ENCODE results near the gene SLC66A2.

Gene SLC66A2

DNA sequence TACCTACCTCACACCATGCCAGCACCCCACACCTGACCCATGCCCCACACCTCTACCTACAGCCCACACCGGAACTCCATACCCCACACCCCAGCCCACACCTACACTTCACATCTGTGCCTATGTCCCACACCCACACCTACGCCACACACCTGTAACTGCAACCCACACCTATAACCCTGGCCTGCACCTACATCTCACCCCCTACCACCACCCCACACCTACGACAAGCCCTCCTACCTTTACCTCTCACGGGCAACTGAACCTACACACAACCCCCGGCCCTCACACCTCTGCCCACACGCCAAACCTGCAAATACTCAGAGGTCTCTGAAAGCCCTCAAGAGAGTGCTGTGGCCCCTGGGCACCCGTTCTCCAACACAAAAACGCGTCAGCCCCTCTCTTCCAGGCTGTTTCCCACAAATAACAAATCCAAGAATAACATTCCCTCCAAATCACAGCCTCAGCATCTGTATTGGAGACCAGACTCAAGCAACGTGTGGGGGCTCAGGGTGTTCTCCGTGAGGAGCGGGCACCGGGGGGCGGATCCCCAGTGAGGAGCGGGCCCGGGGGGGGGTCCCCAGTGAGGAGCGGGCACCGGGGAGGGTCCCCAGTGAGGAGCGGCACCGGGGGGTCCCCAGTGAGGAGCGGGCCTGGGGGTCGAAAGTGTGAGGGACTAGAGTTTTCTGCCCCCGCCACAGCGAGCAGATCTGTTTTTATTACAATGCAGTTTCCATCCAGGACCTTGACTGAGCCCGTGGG lies 33.4 kb downstream of the SLC66A2 start:
- no peak for DNase-seq (ENCODE audit: low read depth)

DNA sequence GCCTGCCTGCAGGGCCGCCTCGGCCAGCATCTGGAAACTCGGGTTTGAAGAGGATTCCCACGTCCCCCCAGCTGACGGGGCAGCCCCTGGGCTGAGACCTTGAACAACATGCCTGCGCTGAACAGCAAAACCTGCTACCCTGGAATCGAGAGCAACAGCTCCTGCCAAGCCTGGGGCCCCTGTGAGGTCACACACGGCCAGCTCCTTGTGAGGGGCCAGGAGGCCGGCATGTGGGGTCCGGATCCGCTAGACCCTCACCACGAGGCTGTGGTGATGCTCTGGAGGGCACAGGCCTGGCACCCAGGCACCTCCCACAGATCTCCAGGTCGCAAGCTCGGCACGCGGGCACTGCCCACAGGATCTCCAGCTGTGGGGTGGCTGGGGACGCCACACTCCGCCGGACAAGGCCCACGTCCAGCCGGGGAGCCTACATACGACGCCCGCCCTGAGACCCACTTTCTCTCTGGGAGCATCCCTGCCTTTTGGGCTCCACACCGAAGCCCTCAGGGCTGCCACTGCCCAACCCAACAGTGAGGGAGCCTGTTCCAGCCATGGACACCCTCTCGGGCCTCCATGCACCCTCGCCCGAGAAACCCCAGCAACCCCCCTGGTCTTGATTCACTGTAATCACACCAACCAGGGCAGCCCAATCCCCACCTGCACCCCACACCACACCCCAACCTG lies 34.1 kb downstream of the SLC66A2 start:
- no peak for DNase-seq (ENCODE audit: low read depth)

DNA sequence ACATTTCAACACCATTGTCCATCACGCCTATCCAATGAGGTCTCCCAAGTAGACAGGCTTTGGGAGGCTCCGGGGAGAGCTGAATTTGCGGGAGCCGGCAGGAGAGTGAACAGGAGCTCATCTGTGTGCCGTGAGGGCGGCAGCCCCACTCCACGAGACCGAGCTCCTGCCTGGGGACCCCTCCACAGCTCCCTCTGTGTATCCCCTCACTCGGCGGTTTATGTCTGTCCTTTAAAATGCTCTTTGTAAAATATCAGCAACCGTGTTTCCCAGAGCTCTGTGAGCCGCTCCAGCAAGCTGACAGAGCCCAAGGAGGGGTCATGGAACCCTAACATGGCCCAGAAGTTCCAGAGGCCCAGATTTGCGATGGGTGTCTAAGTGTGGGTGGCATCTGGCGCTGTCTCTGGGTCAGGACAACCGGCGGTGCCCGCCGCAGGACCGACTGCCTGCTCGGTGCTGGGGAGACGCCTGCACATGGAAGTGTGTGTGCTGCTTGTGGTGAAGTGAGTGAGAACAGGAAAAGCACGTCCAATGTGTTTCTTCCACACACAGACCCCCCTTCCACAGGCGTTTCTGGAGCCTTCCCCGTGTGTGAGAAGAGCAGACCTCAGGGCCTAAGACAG lies 34.8 kb downstream of the SLC66A2 start:
- no peak for DNase-seq (ENCODE audit: low read depth)

DNA sequence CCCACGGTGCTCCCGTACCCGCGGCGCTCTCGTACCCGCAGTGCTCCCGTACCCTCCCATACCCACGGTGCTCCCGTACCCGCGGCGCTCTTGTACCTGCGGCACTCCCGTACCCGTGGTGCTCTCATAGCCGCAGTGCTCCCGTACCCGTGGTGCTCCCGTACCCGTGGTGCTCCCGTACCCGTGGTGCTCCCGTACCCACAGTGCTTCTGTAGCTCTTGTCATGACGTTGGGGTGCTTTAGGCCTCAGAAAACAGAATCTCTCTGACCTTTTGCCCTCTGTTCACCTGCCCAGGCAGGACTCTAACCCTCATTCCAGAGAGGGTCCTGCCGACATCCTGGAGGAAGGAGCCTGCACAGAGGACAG lies 35.3 kb downstream of the SLC66A2 start:
- DNase-seq (ENCODE audit: low read depth) = no peak

DNA sequence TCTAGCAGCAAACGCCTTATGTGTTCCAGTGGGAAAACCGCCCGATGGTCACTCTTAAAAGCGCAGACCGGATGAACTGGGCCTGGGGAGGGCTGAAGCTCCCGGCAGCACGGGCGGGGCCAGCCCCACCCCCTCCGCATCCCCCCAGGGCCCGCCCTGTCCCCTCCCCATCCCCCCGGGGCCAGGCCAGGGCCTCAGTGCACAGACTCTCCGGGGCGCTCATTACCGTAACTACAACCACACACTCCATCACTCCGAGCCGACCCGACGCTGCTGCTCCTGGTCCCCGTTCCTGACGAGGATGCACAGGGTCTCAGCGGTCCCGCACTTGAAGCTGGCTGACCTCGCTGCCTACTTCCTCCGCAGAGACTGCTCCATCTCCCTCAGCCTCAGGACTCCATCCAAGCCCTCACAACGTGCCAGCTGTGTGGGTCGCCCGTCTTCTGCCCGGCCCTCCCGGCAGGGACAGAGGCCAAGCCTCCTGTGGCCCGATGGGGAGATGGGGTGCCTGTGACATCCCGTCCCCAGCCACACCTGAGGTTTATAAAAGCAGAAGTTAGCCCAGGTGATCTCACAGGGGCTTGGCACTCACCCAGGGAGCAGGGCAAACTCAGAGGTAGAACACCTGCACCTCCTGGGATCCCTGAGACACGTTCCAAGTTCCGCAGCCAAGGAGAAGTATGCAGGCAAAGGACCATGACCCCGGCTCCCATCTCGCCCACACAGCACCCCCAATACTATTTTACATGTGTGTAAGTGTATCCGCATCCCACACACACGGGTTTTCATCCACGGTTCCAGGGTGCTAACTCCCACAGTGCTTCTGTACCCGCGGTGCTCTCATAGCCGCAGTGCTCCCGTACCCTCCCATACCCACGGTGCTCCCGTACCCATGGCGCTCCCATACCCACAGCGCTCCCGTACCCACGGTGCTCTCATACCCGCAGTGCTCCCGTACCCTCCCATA lies 36.0 kb downstream of the SLC66A2 start:
- no peak for DNase-seq (ENCODE audit: low read depth)

DNA sequence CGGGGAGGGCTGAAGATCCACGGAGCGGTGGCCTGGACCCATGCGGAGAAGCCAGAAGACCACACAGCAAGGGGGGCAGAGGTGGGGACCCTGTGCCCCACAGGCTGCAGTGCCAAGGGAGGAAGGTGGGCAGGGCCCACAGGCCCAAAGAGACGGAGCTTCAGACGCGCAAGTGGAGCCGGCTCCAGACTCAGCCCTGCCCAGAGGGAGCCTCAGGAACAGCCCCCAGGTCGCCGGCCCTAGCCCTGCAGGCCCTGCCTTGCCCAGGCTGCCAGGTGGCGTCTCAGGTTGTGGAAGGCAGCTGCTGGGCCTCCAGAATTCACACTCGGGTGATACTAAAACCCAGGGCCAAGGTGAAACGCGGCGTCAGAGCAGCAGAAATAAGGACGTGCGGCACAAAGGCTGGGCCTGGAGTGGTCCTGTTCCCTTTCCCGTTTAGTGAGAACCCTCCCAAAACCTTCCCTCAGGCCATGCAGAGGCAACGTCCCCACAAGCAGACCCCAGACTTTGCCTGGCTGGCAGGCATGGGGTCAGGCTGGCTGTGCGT lies 36.8 kb downstream of the SLC66A2 start:
- DNase-seq (ENCODE audit: low read depth) = no peak

DNA sequence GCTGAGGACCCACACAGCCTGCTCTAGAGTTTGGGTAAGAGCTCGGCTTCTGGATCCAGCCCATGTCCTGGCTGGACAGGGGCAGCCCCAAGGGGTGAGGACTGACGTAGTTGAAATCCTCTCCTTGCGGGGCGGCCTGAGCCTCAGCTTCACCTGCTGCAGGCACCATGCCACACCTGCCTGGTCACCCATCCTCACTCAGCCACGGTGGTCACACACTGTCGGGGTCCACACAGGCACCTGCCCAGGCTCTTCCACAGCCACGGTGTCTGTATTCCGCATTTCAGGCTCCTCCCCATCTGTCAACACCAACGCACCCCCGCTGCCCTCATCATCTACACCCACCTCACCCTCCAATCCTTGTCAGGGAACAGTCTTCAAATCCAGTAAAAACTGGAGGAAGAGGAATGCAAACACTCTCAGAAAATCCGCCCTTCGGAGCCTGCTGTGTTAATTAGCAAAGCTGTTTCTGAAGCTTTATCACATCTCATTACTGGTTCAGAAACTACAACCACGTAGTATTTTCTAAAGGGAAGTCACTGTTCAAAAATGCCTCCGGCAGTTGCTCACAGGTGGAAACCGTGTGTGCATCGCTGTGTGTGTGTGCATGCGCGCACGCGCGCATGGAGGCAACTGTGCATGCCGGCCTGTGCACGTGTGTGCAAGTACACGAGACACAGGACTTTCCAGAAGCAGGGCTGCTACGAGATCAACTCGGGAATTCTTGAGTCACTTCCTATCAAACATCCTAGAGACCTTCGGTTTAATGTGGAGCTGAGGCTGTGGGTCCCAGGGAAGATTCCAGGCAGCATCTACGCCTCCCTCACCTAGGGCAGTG lies 38.2 kb downstream of the SLC66A2 start:
- no peak for DNase-seq (ENCODE audit: low read depth)

DNA sequence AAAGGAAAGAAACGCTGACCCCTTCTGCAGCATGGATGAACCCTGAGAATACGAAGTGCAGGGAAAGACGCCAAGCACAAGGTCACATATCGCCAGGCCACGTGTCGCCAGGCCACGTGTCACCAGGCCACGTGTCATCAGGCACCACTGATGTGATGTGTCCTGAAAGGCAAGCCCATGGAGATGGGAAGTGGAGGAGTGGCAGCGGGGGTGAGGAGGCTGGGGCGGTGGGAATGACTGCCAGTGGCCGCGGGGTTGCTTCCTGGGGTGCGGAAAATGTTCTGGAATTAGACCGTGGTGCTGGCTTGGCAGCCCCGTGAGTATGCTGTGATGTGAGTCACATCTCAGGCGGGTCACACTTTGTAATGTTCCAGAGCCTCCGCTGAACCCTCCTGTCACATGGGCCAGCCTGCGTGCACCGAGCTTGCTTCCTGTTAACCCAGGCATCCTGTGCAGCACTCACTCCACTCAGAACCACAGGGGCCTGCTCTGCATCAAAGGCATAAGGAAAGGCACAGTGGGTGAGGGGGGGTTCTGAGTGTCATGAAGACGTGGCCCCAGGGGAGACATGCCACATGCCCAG lies 39.0 kb downstream of the SLC66A2 start:
- peak; percentile 8 for DNase-seq (ENCODE audit: low read depth)

DNA sequence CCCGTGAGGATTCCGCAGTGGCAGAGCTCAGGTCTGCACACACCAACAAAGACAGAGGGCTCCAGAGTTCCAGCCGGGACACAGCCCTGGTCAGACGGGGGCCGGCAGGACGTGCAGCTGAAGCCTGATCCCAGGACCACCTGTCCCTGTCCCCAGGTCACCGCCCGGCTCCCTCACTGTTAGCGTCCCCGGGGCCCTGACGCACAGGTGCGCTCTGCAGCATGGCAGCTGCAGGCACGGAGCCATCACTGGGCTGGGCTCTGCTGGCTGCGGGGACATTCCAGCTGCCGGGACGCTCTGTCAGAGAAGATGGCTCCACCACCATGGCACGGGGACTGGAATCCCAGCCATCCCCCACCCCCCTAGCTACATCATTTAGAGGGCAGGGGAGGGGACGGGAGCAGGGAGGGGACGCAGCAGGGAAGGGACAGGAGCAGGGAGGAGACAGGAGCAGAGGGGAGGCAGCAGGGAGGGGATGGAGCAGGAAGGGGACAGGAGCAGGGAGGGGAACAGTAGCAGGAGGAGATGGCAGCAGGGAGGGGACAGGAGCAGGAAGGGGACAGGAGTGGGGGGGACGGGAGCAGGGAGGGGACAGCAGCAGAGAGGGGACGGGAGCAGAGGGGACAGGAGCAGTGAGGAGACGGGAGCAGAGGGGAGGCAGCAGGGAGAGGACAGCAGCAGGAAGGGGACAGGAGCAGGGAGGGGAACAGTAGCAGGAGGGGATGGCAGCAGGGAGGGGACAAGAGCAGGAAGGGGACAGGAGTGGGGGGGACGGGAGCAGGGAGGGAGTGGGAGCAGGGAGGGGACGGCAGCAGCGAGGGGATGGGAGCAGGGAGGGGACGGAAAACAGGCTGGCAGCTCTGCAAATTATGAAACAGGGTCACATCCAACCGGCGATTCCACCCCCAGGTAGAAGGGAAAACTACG lies 39.8 kb downstream of the SLC66A2 start:
- no peak for DNase-seq (ENCODE audit: low read depth)

DNA sequence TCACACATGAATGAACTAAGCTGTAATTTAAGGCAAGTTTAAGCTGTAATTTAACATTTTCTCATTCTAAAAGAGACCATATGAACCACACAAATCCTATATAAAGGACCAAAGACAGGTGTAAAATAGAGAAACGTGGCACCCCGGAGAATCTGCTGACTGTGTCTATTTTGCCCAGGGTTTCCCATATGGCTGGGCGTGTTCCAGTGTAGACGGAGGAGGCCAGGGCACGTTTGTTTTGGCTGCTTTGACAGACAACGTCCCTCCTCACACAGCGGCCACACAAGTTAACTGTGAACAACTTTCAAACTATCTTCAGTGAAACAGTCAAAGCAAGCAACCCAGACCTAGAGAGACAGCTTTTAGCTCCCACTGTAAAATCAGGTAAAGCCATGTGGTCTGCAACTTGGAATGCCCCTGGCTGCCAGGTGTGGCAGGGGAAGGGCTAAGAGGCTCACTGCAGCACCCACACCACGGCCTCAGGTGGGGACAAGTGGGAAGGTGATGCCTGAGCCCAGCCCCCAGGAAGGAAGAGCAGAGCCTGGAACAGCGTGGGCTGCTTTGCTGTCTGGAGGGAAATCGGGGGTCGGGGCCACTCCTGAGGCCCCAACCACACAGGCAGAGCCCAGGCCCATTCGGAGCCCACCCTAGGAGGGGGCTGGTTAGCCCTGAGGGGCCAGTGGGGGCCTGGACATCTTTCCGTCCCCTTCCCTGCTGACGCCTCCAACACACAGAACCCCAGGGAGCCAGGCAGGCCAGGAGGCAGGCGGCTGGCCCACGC lies 40.7 kb downstream of the SLC66A2 start:
- DNase-seq (ENCODE audit: low read depth) = no peak

DNA sequence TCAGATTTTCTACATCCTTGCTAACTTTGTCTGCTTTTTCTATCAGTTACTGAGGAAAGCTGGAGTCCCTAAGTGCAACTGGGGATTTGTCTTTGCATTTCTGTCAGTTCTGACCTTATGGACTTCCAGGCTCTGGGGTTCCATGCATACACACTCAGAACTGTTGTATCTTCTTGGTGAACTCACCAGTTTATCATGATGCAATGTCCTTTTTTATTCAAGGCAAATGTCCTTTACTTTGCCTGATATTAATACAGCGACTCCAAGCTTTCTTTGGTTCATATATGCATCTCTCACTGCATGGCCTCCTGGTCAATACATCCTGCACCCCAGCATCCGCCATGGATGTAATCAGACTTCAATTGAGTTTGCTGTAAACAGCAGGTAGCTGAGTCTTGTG lies 44.7 kb downstream of the SLC66A2 start:
- DNase-seq (ENCODE audit: low read depth) = no peak

DNA sequence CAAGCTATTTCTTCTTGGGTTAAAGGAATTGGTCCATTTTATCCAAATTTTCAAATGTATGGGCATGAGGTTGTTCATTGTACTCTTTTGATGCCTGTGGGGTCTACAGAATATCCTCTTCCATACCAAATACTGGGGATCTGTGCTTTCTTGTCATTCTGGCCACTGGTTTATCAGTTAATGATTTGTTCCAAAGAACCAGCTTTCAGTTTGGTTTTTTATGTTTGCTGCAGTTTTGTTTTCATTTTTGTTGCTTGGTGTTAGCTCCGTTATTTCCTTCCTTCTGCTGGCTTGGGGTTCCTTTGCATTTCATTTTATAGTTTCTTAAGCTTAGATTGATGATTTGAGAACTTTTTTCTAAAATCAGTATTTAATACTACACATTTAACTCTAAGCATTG lies 45.5 kb downstream of the SLC66A2 start:
- DNase-seq (ENCODE audit: low read depth) = no peak

DNA sequence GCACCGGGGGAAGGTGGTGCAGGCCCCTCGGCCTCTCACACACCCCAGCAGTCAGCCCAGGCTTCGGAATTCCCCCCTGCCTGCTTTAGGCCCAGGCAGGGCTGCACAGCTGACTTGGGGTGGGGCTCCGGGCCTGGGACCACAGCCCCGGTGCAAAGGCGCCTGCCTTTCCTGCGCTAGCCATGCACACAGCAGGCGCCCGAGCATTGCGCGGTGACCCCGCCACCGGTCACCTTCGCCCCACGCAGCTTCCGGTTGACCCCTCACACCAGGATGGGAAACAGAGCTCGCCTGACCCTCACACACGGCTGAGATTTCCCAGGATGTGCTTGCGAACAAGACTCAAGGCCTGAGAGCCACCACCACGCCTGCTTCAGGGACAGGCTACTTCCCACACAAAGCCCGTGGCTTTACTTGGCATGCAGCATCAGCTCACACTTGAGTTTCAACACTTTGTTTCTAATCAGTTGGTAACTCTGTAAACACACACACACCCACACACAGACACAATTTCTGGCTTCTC lies 46.0 kb downstream of the SLC66A2 start:
- DNase-seq (ENCODE audit: low read depth) = no peak

DNA sequence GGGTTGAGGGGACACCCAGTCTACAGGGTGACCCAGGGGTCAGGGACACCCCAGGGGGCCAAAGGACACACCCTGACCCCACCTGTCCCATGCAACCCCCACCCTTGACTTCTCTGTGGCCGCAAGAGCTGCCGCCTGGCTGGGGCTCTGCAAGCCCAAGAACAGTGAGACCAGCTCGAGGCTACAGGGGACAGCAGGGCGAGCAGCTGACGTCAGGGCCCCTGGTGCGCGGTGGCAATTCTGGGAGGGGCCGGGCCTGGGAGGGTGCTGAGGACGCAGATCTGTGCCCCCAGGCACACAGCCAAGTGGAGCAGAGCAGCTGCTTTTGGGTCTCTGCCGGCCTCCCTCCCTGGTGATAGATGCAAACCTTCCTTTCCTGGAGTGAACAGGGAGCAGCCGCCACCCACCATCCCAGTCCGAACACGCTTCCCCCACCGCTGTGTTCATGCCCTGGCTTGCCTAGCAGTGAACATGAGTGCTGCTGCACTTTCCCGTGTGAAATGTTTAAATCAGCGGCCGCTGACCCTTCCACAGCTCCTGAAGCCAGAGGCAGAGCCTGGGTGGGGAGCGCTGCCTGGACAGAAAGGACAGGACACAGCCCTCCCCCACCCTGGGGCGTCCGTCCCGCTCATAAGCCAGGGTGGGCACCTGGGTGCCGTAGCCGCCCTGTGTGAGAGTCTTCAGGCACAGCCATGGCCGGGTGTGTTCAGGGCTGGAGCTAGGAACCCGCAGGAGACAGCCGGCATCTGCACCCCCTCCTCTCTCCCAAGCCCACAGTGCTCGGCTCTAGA lies 46.9 kb downstream of the SLC66A2 start:
- no peak for DNase-seq (ENCODE audit: low read depth)

DNA sequence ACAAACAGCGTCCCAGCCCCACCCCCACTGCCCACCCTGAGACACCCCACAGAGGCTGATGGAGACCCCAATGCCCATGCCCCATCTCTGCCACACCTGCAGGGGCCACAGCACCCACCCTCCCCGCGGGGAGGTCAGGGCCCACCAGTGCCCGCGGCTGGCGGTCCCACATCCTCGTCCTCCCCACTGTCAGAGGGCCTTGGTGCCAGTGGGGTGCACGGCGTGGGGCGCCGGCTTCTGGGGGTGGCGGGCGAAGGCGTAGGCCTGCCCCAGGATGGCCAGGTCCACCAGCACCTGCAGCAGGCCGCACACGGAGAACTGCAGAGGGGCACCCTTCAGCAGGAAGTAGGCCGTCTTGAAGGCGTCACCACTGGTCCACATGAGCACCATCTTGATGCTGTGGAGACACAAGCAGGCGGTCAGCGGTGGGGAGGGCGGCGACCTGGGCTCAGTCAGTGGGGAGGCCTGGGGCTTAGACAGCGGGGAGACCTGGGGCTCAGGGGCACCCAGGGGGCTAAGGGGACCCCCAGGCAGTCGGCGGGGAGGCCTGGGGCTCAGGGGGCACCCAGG lies 47.6 kb downstream of the SLC66A2 start:
- DNase-seq (ENCODE audit: low read depth) = no peak

DNA sequence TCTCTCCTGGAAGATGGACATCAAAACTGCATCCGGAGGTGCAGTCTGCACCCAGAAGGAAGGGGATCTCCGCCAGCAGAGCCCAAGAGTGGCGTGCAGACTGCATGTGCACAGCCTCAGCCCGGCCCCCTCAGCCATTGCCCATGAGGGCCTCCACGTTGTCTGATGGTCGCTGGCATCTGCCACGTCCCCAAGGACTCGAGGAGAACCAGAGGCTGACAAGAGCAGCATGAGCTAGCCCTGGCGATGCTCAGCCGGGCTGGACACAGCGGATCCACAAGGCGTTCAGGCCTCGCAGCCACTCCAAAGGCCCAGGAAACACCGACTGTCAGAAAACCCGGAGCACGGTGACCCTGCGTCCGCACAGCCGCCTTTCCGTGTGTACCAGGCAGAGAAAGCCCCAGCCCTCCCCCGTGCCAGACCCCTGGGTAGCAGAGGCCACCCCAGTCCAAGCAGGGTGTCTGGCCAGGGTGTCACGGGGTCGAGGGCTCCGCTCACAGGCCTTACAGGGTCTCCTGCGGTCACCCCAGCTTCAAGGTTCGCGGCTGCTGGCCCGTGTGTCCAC lies 48.3 kb downstream of the SLC66A2 start:
- no peak for DNase-seq (ENCODE audit: low read depth)

DNA sequence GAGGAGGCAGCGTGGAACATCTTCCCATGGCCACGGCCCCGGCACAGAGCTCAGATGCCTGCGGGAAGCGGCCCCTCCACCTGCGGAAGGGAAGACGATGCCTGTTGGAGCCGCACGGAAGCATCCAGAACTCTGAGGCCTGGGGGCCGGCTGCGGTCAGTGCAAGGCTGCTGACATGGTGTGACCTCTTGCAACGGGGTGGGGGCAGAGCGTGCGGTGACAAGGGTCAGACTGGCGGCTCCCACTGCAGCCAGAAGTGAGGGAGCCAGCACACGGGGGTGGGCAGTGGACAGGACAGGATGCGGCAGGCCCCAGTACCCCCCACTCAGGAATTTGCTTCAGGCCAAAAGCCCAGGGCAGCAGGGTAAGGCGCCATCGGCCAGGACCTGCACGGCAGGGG lies 48.8 kb downstream of the SLC66A2 start:
- DNase-seq (ENCODE audit: low read depth) = no peak
